IPS-18a (cell line): Measurements from ENCODE around the gene BTNL2.

ENCODE experiments used
- H3K27ac ChIP-seq: one replicate; pipeline ENCODE4 v1.5.1; 2013; ENCODE audit warnings: low read length
- H3K27me3 ChIP-seq: one replicate; pipeline ENCODE4 v1.6.1; 2013; ENCODE audit warnings: mild to moderate bottlenecking, low read length; ENCODE audit not compliant: control insufficient read depth, insufficient read depth
- H3K36me3 ChIP-seq: one replicate; pipeline ENCODE4 v1.6.1; 2013; ENCODE audit warnings: low read depth, low read length; ENCODE audit not compliant: control insufficient read depth
- H3K4me1 ChIP-seq: one replicate; pipeline ENCODE4 v1.6.1; 2013; ENCODE audit warnings: low read depth, low read length; ENCODE audit not compliant: control insufficient read depth
- H3K4me3 ChIP-seq: one replicate; pipeline ENCODE4 v1.5.1; 2013; ENCODE audit warnings: low read length
- H3K9ac ChIP-seq: one replicate; pipeline ENCODE4 v1.6.1; 2013; ENCODE audit warnings: mild to moderate bottlenecking, low read length, moderate library complexity
- H3K9me3 ChIP-seq: one replicate; pipeline ENCODE4 v1.6.1; 2013; ENCODE audit warnings: low read depth, low read length; ENCODE audit not compliant: control insufficient read depth

The BTNL2 gene

GRCh38 chr6:32411566-32412327 lies 4.8 kb upstream of the BTNL2 start:
- peaks cover 19% of the 10 kb centered on the region for H3K27me3 ChIP-seq

GRCh38 chr6:32410906-32411305 lies 3.9 kb upstream of the BTNL2 start:
- Histone ChIP-seq H3K36me3 (no peaks in the 10 kb centered on the region), H3K9me3 (no peaks in the 10 kb centered on the region), H3K27ac (no peak overlapping the region), H3K4me1 (no peaks in the 10 kb centered on the region), H3K27me3 (peaks cover 16% of the 10 kb centered on the region), H3K4me3 (no peak overlapping the region), H3K9ac (no peak overlapping the region)

More at GRCh38 chr6:32411566-32412327, 4.8 kb upstream of the BTNL2 start:
- Histone ChIP-seq H3K9me3 (no peaks in the 10 kb centered on the region), H3K27ac (no peak overlapping the region), H3K4me1 (no peaks in the 10 kb centered on the region), H3K36me3 (no peaks in the 10 kb centered on the region), H3K9ac (no peak overlapping the region), H3K4me3 (no peak overlapping the region)

GRCh38 chr6:32406197-32406596 lies 784 bp downstream of the BTNL2 start:
- no peak overlapping the region for H3K4me3 ChIP-seq
- H3K36me3 ChIP-seq: no peaks in the 10 kb centered on the region
- H3K9me3 ChIP-seq: no peaks in the 10 kb centered on the region
- no peaks in the 10 kb centered on the region for H3K27me3 ChIP-seq
- no peak overlapping the region for H3K27ac ChIP-seq
- H3K4me1 ChIP-seq: no peaks in the 10 kb centered on the region
- no peak overlapping the region for H3K9ac ChIP-seq

GRCh38 chr6:32405656-32406055 lies 1.3 kb downstream of the BTNL2 start:
- no peaks in the 10 kb centered on the region for H3K9me3 ChIP-seq
- H3K4me3 ChIP-seq: no peak overlapping the region
- H3K36me3 ChIP-seq: no peaks in the 10 kb centered on the region
- no peak overlapping the region for H3K9ac ChIP-seq
- no peak overlapping the region for H3K27ac ChIP-seq
- no peaks in the 10 kb centered on the region for H3K27me3 ChIP-seq
- H3K4me1 ChIP-seq: no peaks in the 10 kb centered on the region

- H3K9ac ChIP-seq: no peak overlapping the region
- H3K4me3 ChIP-seq: no peak overlapping the region
- no peaks in the 10 kb centered on the region for H3K27me3 ChIP-seq
- no peaks in the 10 kb centered on the region for H3K9me3 ChIP-seq
- no peaks in the 10 kb centered on the region for H3K36me3 ChIP-seq
- no peaks in the 10 kb centered on the region for H3K4me1 ChIP-seq
- no peak overlapping the region for H3K27ac ChIP-seq
These were observed 4.2 kb downstream of the BTNL2 start for GRCh38 chr6:32402812-32403211.

GRCh38 chr6:32401284-32401963 lies 5.6 kb downstream of the BTNL2 start:
- Histone ChIP-seq H3K27ac (no peak overlapping the region), H3K9me3 (no peaks in the 10 kb centered on the region), H3K9ac (no peak overlapping the region), H3K36me3 (no peaks in the 10 kb centered on the region), H3K4me1 (no peaks in the 10 kb centered on the region), H3K27me3 (no peaks in the 10 kb centered on the region), H3K4me3 (no peak overlapping the region)

GRCh38 chr6:32397252-32397920 lies 9.6 kb downstream of the BTNL2 start:
- no peaks in the 10 kb centered on the region for H3K4me1 ChIP-seq
- no peak overlapping the region for H3K9ac ChIP-seq
- no peaks in the 10 kb centered on the region for H3K27me3 ChIP-seq
- H3K27ac ChIP-seq: no peak overlapping the region
- H3K36me3 ChIP-seq: no peaks in the 10 kb centered on the region
- no peak overlapping the region for H3K4me3 ChIP-seq
- H3K9me3 ChIP-seq: no peaks in the 10 kb centered on the region

GRCh38 chr6:32396028-32396427 lies 11.0 kb downstream of the BTNL2 start:
- H3K9me3 ChIP-seq: no peaks in the 10 kb centered on the region
- no peak overlapping the region for H3K27ac ChIP-seq
- H3K9ac ChIP-seq: no peak overlapping the region
- no peak overlapping the region for H3K4me3 ChIP-seq
- no peaks in the 10 kb centered on the region for H3K36me3 ChIP-seq
- no peaks in the 10 kb centered on the region for H3K27me3 ChIP-seq
- H3K4me1 ChIP-seq: no peaks in the 10 kb centered on the region

GRCh38 chr6:32393665-32394420 lies 13.1 kb downstream of the BTNL2 start:
- no peaks in the 10 kb centered on the region for H3K9me3 ChIP-seq
- H3K27me3 ChIP-seq: no peaks in the 10 kb centered on the region
- no peak overlapping the region for H3K27ac ChIP-seq
- H3K36me3 ChIP-seq: no peaks in the 10 kb centered on the region
- H3K9ac ChIP-seq: no peak overlapping the region
- H3K4me1 ChIP-seq: no peaks in the 10 kb centered on the region
- H3K4me3 ChIP-seq: no peak overlapping the region

GRCh38 chr6:32391505-32391904 lies 15.5 kb downstream of the BTNL2 start:
- Histone ChIP-seq H3K4me1 (no peaks in the 10 kb centered on the region), H3K4me3 (no peak overlapping the region), H3K36me3 (no peaks in the 10 kb centered on the region), H3K27ac (no peak overlapping the region), H3K27me3 (no peaks in the 10 kb centered on the region), H3K9ac (no peak overlapping the region), H3K9me3 (no peaks in the 10 kb centered on the region)

- H3K36me3 ChIP-seq: no peaks in the 10 kb centered on the region
- H3K9me3 ChIP-seq: no peaks in the 10 kb centered on the region
- H3K27ac ChIP-seq: no peak overlapping the region
- no peaks in the 10 kb centered on the region for H3K4me1 ChIP-seq
- H3K9ac ChIP-seq: no peak overlapping the region
- H3K4me3 ChIP-seq: no peak overlapping the region
- no peaks in the 10 kb centered on the region for H3K27me3 ChIP-seq
These were observed 19.2 kb downstream of the BTNL2 start for GRCh38 chr6:32387589-32388340.
